Mucosa of descending colon (tissue), 3 donors: ENCODE measurements around the gene COL18A1. TPM values are rescaled to one million over a fixed set of nuclear protein-coding genes. Genes with fewer than 3 reads are reported as not detected.
"Not testable (repeated sequence)": the region's sequence is repeated elsewhere in the genome, so short reads cannot be mapped to it uniquely, and the experiment has no call there.

Experiments used
- ATAC-seq: fragments of 200-7000 bp; cut with Tn5 transposase; one replicate; pipeline ENCODE4 v1.9.1; 2020; ENCODE audit warnings: mild to moderate bottlenecking, moderate library complexity
- DNase-seq, 3 donors: peaks; one replicate each; pipeline ENCODE4 v3.0.0-alpha.2; 2020
- H3K36me3 ChIP-seq: fragments of 200-600 bp; one replicate; pipeline ENCODE4 v1.8.0; 2021; ENCODE audit warnings: low read depth, mild to moderate bottlenecking
- H3K4me1 ChIP-seq: fragments of 200-600 bp; one replicate; pipeline ENCODE4 v1.8.0; 2021; ENCODE audit warnings: low read depth, mild to moderate bottlenecking
- H3K4me3 ChIP-seq: fragments of 200-600 bp; one replicate; pipeline ENCODE4 v1.8.0; 2021; ENCODE audit warnings: mild to moderate bottlenecking
- H3K9me3 ChIP-seq: fragments of 200-600 bp; one replicate; pipeline ENCODE4 v1.8.0; 2021; ENCODE audit warnings: mild to moderate bottlenecking
- intact Hi-C, 2 donors: fragments of 100-400 bp; cut with DNase I in 1 of 2; cut with micrococcal nuclease in 1 of 2; formaldehyde crosslinking; loops; one replicate each; pipeline versions ENCODE4 v1.11.0 to v1.11.1; 2022; cut with DNase I, micrococcal nuclease
- microRNA-seq: library from miRNA; unstranded; fragments of <30 nt; microRNA quantifications from one replicate; pipeline ENCODE4, GENCODE V29; 2019
- total RNA-seq, 3 donors: library from RNA; stranded (reverse); fragmentation: NEBNext Ultra II Directional in 2 of 3; extraction: Animal tissue kit (Norgen Biotek cat#: 25700) in 2 of 3; gene quantifications; one replicate each; pipeline versions ENCODE4 v1.2.1 to v1.2.4, GENCODE V29; 2021 to 2023
- TF ChIP-seq, protein P1 (sequence below): fragments of 200-600 bp; IDR thresholded peaks from one replicate; pipeline ENCODE4 v1.8.0; 2022; ENCODE audit warnings: antibody characterized with exemption, mild to moderate bottlenecking
- donor health status: DM: no; HTN: no; CAD: no; lungs with moderate emphysema.
- donor health status: DM: no; HTN: no; CAD: no.
- donor health status: DM: no; HTN: yes; CAD: no.

Gene COL18A1
- total RNA-seq, 3 donors from 2014 or later = 4.6 to 46.9 (median 21.3) TPM

DNA sequence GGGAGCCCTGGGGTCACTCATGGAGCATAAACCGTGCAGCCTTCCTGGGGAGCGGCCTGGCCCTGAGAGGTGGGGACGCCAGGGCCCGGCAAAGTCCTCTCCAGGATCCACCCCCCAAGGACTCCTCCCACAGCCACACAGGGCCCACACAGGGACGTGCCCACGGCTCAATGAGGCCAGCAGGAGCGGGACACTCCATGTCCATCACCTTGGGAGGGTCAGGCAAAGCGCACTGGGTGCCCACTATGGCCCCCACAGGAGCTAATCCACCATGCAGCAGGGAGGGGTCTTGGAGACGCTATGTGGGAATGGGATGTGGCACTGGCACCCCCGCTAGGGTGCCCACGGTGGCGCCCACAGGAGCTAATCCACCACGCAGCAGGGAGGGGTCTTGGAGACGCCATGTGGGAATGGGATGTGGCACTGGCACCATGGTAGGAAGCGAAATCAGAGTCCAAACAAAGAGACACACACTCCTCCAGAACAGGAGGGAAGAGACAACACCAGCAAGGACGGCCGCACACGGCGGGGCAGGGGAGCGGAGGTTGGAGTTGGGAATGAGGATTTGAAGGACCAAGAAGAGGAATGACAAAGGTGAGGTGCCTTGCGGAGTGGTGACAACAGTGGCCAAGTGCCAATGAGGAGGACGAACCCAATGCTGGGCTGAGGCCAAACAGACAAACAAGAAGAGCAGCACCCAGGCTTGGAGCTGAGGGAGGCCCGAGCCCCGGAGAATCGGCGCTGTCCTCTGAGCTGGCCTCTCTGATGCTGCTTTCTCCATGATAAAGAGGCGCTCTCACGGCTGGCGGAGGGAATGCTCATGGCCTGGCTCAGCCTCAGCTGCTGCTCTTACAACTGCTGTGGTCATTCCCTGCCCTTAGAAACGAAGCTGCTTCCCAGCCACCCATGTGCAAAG, 155.4 kb downstream of the COL18A1 start:
- no peak for ATAC-seq
- no peaks in the 10 kb centered on the region for H3K9me3 ChIP-seq
- intact Hi-C loops = no loop called here
- no peaks in the 10 kb centered on the region for H3K4me1 ChIP-seq
- H3K36me3 ChIP-seq = no peaks in the 10 kb centered on the region
- TF ChIP-seq, protein P1, sequence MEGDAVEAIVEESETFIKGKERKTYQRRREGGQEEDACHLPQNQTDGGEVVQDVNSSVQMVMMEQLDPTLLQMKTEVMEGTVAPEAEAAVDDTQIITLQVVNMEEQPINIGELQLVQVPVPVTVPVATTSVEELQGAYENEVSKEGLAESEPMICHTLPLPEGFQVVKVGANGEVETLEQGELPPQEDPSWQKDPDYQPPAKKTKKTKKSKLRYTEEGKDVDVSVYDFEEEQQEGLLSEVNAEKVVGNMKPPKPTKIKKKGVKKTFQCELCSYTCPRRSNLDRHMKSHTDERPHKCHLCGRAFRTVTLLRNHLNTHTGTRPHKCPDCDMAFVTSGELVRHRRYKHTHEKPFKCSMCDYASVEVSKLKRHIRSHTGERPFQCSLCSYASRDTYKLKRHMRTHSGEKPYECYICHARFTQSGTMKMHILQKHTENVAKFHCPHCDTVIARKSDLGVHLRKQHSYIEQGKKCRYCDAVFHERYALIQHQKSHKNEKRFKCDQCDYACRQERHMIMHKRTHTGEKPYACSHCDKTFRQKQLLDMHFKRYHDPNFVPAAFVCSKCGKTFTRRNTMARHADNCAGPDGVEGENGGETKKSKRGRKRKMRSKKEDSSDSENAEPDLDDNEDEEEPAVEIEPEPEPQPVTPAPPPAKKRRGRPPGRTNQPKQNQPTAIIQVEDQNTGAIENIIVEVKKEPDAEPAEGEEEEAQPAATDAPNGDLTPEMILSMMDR = no peak
- DNase-seq = no peak
- H3K4me3 ChIP-seq = no peak overlapping the region

DNA sequence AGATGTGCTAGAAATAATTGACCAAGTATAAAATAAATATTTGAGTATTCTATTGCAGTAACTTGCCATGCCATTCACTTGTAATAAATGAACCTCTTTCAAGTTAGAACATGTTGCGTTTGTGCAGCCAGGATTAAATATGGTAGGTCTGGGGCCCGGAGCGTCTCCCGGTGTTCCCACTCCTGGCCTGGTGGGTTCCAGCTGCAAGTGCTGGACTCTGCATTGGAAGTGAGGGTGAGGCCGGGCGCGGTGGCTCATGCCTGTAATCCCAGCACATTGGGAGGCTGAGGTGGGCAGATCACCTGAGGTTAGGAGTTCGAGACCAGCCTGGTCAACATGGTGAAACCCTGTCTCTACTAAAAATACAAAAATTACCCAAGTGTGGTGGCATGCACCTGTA, 156.3 kb downstream of the COL18A1 start:
- intact Hi-C loops, H3K4me3 ChIP-seq, H3K36me3 ChIP-seq, H3K4me1 ChIP-seq, H3K9me3 ChIP-seq, DNase-seq, ATAC-seq: not testable (repeated sequence)

DNA sequence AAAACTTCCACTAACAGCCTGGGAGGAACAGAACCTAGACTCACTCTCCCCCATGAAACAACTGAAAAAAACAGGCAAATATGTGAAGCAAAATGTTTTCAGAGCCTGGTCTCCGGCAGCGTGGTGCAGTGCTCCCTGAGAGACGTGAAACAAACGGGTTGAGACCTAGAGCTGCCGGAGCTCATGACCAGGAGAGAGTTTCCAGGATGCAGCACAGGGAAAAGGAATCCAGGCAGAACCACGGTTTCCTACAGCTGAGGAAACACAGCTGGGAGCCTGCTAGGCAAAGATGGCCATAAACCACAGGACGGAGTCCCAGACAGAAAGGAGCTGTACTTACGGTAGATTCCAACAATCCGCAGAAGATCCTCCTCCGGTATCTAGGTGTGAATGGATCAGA, 157.4 kb downstream of the COL18A1 start:
- no peaks in the 10 kb centered on the region for H3K36me3 ChIP-seq
- ATAC-seq = no peak
- H3K4me3 ChIP-seq = no peak overlapping the region

DNA sequence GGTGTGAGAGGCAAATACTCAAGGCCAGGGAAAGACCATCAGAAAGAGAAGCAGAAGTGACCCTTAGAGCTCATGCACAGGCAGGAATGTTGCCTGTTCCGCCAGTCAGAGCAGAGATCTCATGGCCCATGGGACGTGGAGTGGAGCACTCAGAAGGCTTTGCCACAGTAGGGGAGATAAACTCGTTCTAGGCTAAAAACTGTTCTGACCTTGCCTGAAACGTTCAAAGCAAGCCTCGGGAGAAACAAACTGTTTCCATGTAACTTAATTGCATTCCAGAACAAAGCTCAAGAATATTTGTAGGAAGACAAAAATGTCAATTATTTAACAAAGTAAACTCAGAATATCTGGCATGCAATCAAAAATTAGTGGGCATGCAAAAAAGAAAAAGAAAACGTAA, 158.0 kb downstream of the COL18A1 start:
- Histone ChIP-seq H3K4me3 (no peak overlapping the region), H3K4me1 (no peaks in the 10 kb centered on the region), H3K36me3 (no peaks in the 10 kb centered on the region), H3K9me3 (no peaks in the 10 kb centered on the region)
- DNase-seq (no peak), ATAC-seq (no peak)
- intact Hi-C loops = no loop called here
- TF ChIP-seq, protein P1 = no peak

More for the DNA sequence above, 157.4 kb downstream of the COL18A1 start:
- intact Hi-C loops = no loop called here
- TF ChIP-seq, protein P1 = no peak
- DNase-seq = no peak
- no peaks in the 10 kb centered on the region for H3K9me3 ChIP-seq
- no peaks in the 10 kb centered on the region for H3K4me1 ChIP-seq

Small RNAs within 50 kb of the gene (microRNA-seq; reads per million reads assigned to microRNA genes)
- 1.4 reads per million for gene MIR6815

Other genes with a start within 250 kb of the COL18A1 start
- 10 to 100 TPM; 26.4 to 38.0 (median 29.8) TPM for gene POFUT2, start 117.3 kb upstream of the COL18A1 start, total RNA-seq
- 10 to 100 TPM; 12.6 to 22.8 (median 12.7) TPM for gene SLC19A1, start 137.3 kb downstream of the COL18A1 start, total RNA-seq
- gene PCBP3, start 238.6 kb downstream of the COL18A1 start, total RNA-seq = 10 to 100 TPM in 1 of 3 donors, 1 to 10 TPM in 2; 4.5 to 18.4 (median 7.6) TPM